Common myeloid progenitor, CD34-positive (primary cell): Measurements from ENCODE around the gene ADCYAP1R1.

Experiments used
- CTCF ChIA-PET: fragments of 350-600 bp; sonication (Branson Sonifier 250); formaldehyde crosslinking; loops from one replicate; lab custom pipeline; 2021; ENCODE audit warnings: antibody characterized with exemption; lab: Charles Lee
- POLR2A ChIA-PET: fragments of 350-600 bp; sonication (Branson Sonifier 250); formaldehyde crosslinking; loops from one replicate; lab custom pipeline; 2021; ENCODE audit warnings: antibody characterized with exemption; lab: Charles Lee
- DNase-seq, 3 donors: peaks; one replicate each; pipeline versions ENCODE4 v3.0.0 to v3.0.0-alpha.2; 2013
- H3K27ac ChIP-seq, 2 experiments: 1 replicate in 1 of 2; 2 replicates in 1 of 2; pipeline ENCODE4 v1.7.0; 2013; ENCODE audit warnings: inconsistent platforms in 2 of 2, low read length in 2 of 2, mild to moderate bottlenecking in 2 of 2, low read depth in 1 of 2, moderate library complexity in 1 of 2; ENCODE audit not compliant: severe bottlenecking in 2 of 2, insufficient read depth in 1 of 2, poor library complexity in 1 of 2
- H3K27me3 ChIP-seq, 5 experiments: replicated peaks in 2 of 5; 1 replicate in 3 of 5; 2 replicates in 2 of 5; pipeline versions ENCODE4 v1.6.1 to v1.7.0; 2013; ENCODE audit warnings: low read length in 4 of 5, mild to moderate bottlenecking in 2 of 5, moderate library complexity in 2 of 5, inconsistent platforms in 1 of 5; ENCODE audit not compliant: insufficient read depth in 5 of 5, control insufficient read depth in 4 of 5
- H3K36me3 ChIP-seq, 4 experiments: 1 replicate in 2 of 4; 2 replicates in 2 of 4; pipeline versions ENCODE4 v1.6.1 to v1.7.0; 2013; ENCODE audit warnings: low read length in 3 of 4, control low read depth in 1 of 4, mild to moderate bottlenecking in 1 of 4; ENCODE audit not compliant: control insufficient read depth in 4 of 4, insufficient read depth in 4 of 4
- H3K4me1 ChIP-seq, 4 experiments: 1 replicate in 3 of 4; 2 replicates in 1 of 4; pipeline versions ENCODE4 v1.6.1 to v1.7.1; 2013; ENCODE audit warnings: low read length in 3 of 4, mild to moderate bottlenecking in 3 of 4, control low read depth in 1 of 4, inconsistent platforms in 1 of 4, moderate library complexity in 1 of 4; ENCODE audit not compliant: control insufficient read depth in 4 of 4, insufficient read depth in 4 of 4; ENCODE audit errors: control extremely low read depth in 1 of 4
- H3K4me3 ChIP-seq, 7 experiments: 1 replicate in 4 of 7; 2 replicates in 3 of 7; pipeline versions ENCODE4 v1.5.1 to v1.7.0; 2013; ENCODE audit warnings: mild to moderate bottlenecking in 7 of 7, low read length in 6 of 7, moderate library complexity in 6 of 7, inconsistent platforms in 2 of 7, low read depth in 2 of 7, control low read depth in 1 of 7; ENCODE audit not compliant: insufficient read depth in 4 of 7, control insufficient read depth in 1 of 7; ENCODE audit errors: extremely low read depth in 1 of 7
- H3K9me3 ChIP-seq, 5 experiments: 1 replicate in 4 of 5; 2 replicates in 1 of 5; pipeline versions ENCODE4 v1.6.1 to v1.7.1; 2013; ENCODE audit warnings: low read length in 4 of 5, mild to moderate bottlenecking in 2 of 5, inconsistent platforms in 1 of 5, low read depth in 1 of 5, moderate library complexity in 1 of 5; ENCODE audit not compliant: control insufficient read depth in 4 of 5, insufficient read depth in 2 of 5; ENCODE audit errors: control extremely low read depth in 1 of 5
- WGBS: methylation state at CpG from one replicate; pipeline ENCODE4 v1.1.5; 2013; ENCODE audit not compliant: insufficient coverage; 5-methylcytosine and 5-hydroxymethylcytosine counted together

Gene ADCYAP1R1

GRCh38 chr7:31082447-31082846 lies 30.3 kb downstream of the ADCYAP1R1 start:
- 65% methylated on average over 2 of the region's 4 CpGs for WGBS
- no peak for DNase-seq
- no peaks in the 10 kb centered on the region for H3K9me3 ChIP-seq
- ChIA-PET CTCF (interaction anchor here (1.0 kb wide), 1 partner anchor 52 kb away, joined by 3 read pairs; no protein-coding TSS in a partner anchor), POLR2A (no interaction called here)
- H3K36me3 ChIP-seq: no peaks in the 10 kb centered on the region
- peaks cover 0 to 55% (median 6%) of the 10 kb centered on the region in 5 experiments for H3K27me3 ChIP-seq
- H3K4me3 ChIP-seq: no peak overlapping the region
- H3K27ac ChIP-seq: no peak overlapping the region
- no peaks in the 10 kb centered on the region for H3K4me1 ChIP-seq

- H3K27ac ChIP-seq: no peak overlapping the region
- H3K4me3 ChIP-seq: no peak overlapping the region
- WGBS: 89% methylated on average over 5 of the region's 5 CpGs
- no peak for DNase-seq
- no peaks in the 10 kb centered on the region for H3K4me1 ChIP-seq
- peaks cover 0 to 55% (median 6%) of the 10 kb centered on the region in 5 experiments for H3K27me3 ChIP-seq
- CTCF ChIA-PET: interaction anchor here (1.5 kb wide), 1 partner anchor 16 kb away, joined by 3 read pairs; no protein-coding TSS in a partner anchor
- no peaks in the 10 kb centered on the region for H3K9me3 ChIP-seq
- POLR2A ChIA-PET: no interaction called here
- H3K36me3 ChIP-seq: no peaks in the 10 kb centered on the region
Observed at GRCh38 chr7:31083210-31083786, 31.2 kb downstream of the ADCYAP1R1 start.

GRCh38 chr7:31084226-31084625 lies 32.1 kb downstream of the ADCYAP1R1 start:
- Histone ChIP-seq H3K9me3 (no peaks in the 10 kb centered on the region), H3K27ac (no peak overlapping the region), H3K36me3 (no peaks in the 10 kb centered on the region), H3K27me3 (peaks cover 0 to 46% (median 6%) of the 10 kb centered on the region in 5 experiments), H3K4me1 (no peaks in the 10 kb centered on the region), H3K4me3 (no peak overlapping the region)
- POLR2A ChIA-PET: no interaction called here
- WGBS: 100% methylated on average over 1 of the region's 1 CpG
- CTCF ChIA-PET: interaction anchor here (1.5 kb wide), 1 partner anchor 15 kb away, joined by 3 read pairs; no protein-coding TSS in a partner anchor
- no peak for DNase-seq

GRCh38 chr7:31087351-31087750 lies 35.2 kb downstream of the ADCYAP1R1 start:
- H3K9me3 ChIP-seq: peaks cover 0 to 1% (median 0%) of the 10 kb centered on the region in 5 experiments
- POLR2A ChIA-PET: no interaction called here
- H3K27ac ChIP-seq: no peak overlapping the region
- H3K4me1 ChIP-seq: no peaks in the 10 kb centered on the region
- CTCF ChIA-PET: no interaction called here
- no peak overlapping the region for H3K4me3 ChIP-seq
- no peaks in the 10 kb centered on the region for H3K36me3 ChIP-seq
- 96% methylated on average over 4 of the region's 6 CpGs for WGBS
- H3K27me3 ChIP-seq: peaks cover 0 to 19% (median 2%) of the 10 kb centered on the region in 5 experiments
- DNase-seq: no peak

- H3K4me3 ChIP-seq: no peak overlapping the region
- DNase-seq: no peak
- H3K27me3 ChIP-seq: peaks cover 0 to 23% (median 4%) of the 10 kb centered on the region in 5 experiments
- ChIA-PET CTCF (no interaction called here), POLR2A (no interaction called here)
- H3K4me1 ChIP-seq: no peaks in the 10 kb centered on the region
- peaks cover 0 to 1% (median 0%) of the 10 kb centered on the region in 5 experiments for H3K9me3 ChIP-seq
- WGBS: 13% methylated on average over 1 of the region's 2 CpGs
- H3K36me3 ChIP-seq: no peaks in the 10 kb centered on the region
- H3K27ac ChIP-seq: no peak overlapping the region
Observed at GRCh38 chr7:31091924-31092434, 39.9 kb downstream of the ADCYAP1R1 start.

GRCh38 chr7:31092606-31093005 lies 40.5 kb downstream of the ADCYAP1R1 start:
- WGBS: 96% methylated on average over 3 of the region's 4 CpGs
- ChIA-PET POLR2A (no interaction called here), CTCF (interaction anchor here (1.1 kb wide), 1 partner anchor 36 kb away, joined by 3 read pairs; no protein-coding TSS in a partner anchor)
- Histone ChIP-seq H3K27ac (no peak overlapping the region), H3K4me1 (no peaks in the 10 kb centered on the region), H3K36me3 (no peaks in the 10 kb centered on the region), H3K9me3 (peaks cover 0 to 1% (median 0%) of the 10 kb centered on the region in 5 experiments), H3K27me3 (peaks cover 0 to 23% (median 4%) of the 10 kb centered on the region in 5 experiments), H3K4me3 (no peak overlapping the region)
- DNase-seq: no peak

GRCh38 chr7:31093282-31093681 lies 41.2 kb downstream of the ADCYAP1R1 start:
- CTCF ChIA-PET: interaction anchor here (1.1 kb wide), 1 partner anchor 36 kb away, joined by 3 read pairs; no protein-coding TSS in a partner anchor

More at GRCh38 chr7:31093282-31093681, 41.2 kb downstream of the ADCYAP1R1 start:
- H3K9me3 ChIP-seq: peaks cover 0 to 1% (median 0%) of the 10 kb centered on the region in 5 experiments
- POLR2A ChIA-PET: no interaction called here
- DNase-seq: no peak
- 93% methylated on average over 3 of the region's 3 CpGs for WGBS
- H3K27me3 ChIP-seq: peaks cover 0 to 23% (median 4%) of the 10 kb centered on the region in 5 experiments
- H3K36me3 ChIP-seq: no peaks in the 10 kb centered on the region
- no peak overlapping the region for H3K27ac ChIP-seq
- H3K4me1 ChIP-seq: no peaks in the 10 kb centered on the region
- H3K4me3 ChIP-seq: no peak overlapping the region
